GM12891 (cell line): Measurements from ENCODE around the gene CCDC74A.
"Not testable (repeated sequence)": the region's sequence is repeated elsewhere in the genome, so short reads cannot be mapped to it uniquely, and the experiment has no call there.

Experiments
- POLR2A ChIP-seq: IDR thresholded peaks from 2 replicates; pipeline ENCODE4 v1.6.1; 2011; ENCODE audit warnings: low read depth, low read length, control low read depth
- POLR2AphosphoS5 ChIP-seq: IDR thresholded peaks from 2 replicates; pipeline ENCODE4 v1.6.1; 2011; ENCODE audit warnings: low read depth, low read length, control low read depth
- SPI1 ChIP-seq: IDR thresholded peaks from 2 replicates; pipeline ENCODE4 v1.6.1; 2011; ENCODE audit warnings: low read depth, low read length, control low read depth

- not testable (repeated sequence) for TF ChIP-seq POLR2A, POLR2AphosphoS5, SPI1
These were observed 32.2 kb upstream of the CCDC74A start for GRCh38 chr2:131495506-131495905.
